GM12874 (cell line): ENCODE measurements around the gene CSN1S1.

Source experiments
- TF ChIP-seq, protein P1 (sequence below): IDR thresholded peaks from 2 replicates; pipeline ENCODE4 v1.5.1; 2011; ENCODE audit warnings: low read depth, mild to moderate bottlenecking, control low read depth, low read length, moderate library complexity; ENCODE audit not compliant: insufficient read depth

Gene CSN1S1

DNA sequence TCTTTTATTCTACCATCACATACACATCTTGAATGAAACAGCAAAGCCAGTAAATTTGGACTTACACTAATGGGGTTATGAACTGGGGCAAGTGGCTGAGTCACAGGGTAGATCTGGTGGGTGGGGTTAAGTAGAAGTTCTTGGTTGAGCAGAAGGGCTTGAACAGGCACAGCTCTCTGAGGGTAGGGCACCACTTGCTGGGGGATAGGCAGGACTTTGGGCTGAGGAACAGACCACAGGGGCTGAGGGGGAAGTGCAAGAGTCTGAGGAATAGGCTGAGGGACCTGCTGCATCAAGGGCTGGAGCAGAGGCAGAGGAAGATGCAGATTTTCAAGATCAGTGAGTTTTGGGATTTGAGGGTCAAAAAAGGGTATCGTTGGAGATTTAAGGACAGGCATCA, 26.3 kb downstream of the CSN1S1 start:
- TF ChIP-seq, protein P1, sequence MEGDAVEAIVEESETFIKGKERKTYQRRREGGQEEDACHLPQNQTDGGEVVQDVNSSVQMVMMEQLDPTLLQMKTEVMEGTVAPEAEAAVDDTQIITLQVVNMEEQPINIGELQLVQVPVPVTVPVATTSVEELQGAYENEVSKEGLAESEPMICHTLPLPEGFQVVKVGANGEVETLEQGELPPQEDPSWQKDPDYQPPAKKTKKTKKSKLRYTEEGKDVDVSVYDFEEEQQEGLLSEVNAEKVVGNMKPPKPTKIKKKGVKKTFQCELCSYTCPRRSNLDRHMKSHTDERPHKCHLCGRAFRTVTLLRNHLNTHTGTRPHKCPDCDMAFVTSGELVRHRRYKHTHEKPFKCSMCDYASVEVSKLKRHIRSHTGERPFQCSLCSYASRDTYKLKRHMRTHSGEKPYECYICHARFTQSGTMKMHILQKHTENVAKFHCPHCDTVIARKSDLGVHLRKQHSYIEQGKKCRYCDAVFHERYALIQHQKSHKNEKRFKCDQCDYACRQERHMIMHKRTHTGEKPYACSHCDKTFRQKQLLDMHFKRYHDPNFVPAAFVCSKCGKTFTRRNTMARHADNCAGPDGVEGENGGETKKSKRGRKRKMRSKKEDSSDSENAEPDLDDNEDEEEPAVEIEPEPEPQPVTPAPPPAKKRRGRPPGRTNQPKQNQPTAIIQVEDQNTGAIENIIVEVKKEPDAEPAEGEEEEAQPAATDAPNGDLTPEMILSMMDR: no peak

DNA sequence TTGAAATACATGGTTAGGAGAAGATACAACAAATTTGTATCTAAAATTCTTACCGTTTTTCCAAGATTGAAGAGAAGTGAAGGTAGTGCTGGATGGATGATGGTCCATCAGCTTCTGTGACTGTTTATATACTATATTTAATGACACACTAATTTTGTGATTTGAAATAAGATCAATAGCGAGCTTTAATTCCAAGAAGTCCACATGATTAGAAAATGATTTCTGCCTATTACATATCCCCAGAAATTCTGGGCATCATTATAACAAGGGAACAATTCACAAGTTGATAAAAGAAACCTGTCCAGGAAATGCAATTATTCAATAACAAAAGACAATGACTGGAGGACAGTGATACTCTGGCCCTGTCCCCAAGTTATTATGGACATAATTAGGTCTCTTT, 34.8 kb downstream of the CSN1S1 start, which contains the start of gene CSN2:
Gene CSN2 (minus strand): TSS at position 101 of the 400 bp plus-strand sequence. CDS start 4,733 bp downstream, outside the sequence.
- TF ChIP-seq, protein P1: no peak

DNA sequence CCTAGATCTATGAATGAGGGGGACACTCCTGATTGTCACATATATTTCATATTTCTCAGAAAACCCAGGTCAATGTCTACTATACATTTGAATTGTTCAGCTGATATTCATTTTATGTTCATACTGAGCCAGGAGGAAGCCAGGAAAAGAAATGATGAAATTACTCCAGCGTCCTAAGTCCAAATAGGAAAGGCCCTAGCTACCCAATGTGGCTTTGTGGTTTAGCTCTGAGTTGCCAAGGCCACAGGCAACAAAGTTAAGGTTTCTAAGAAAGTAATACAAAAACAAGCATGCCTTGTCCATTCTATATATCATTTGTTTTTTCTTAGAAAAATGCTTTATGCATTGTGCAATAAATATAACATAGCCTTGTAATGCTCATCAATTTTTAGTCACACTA, 39.2 kb downstream of the CSN1S1 start:
- TF ChIP-seq, protein P1: no peak

DNA sequence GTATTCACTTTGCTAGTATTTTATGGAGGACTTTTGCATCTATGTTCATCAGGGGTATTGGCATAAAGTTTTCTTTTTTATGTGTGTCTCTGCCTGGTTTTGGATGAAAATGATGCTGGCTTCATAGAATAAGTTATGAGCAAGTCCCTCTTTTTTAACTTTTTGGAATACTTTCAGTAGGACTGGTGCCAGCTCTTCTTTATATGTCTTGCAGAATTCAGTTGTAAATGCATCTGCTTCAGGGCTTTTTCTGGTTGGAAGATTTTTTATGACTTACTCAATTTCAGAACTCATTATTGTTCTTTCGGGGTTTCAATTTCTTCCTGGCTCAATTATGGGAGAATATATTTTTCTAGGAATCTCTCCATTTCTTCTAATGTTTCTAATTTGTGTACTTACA, 43.8 kb downstream of the CSN1S1 start:
- TF ChIP-seq, protein P1: no peak

DNA sequence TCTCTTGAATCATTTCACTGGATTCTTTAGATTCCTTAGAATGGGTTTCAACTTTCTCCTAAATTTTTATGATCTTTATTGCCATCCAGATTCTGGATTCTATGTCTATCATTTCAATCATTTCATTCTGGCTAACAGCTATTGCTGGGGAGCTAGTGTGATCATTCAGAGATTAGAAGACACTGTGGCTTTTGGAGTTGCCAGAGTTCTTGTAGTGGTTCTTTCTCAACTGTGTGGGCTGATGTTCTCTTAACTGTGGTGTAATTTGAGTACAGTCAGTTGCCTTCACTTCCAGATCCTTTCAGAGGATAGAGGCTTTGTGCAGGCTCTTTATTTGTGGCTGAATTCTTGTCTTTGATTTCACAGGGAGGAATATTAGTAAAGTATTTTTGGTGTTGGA, 46.7 kb downstream of the CSN1S1 start:
- TF ChIP-seq, protein P1: no peak

DNA sequence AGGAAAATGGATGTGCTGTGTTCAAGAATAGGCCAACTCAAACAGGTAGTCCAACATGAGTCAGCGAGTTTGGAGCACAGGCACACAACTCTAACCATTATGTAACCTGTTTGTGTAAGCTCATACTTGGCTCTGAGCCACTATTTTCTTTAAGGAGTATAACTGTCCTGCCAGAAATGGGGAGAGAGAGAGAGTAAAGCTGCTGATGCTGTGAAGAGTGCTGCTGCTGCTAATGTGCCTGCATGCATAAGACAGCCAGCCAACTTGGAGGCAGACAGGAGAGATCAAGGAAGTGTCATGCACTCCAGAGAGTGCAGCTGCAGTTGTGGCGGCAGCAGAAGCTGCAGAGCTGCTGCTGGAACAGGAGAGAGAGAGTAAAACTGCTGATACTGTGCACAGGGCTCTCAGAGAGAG, 53.2 kb downstream of the CSN1S1 start:
- TF ChIP-seq, protein P1: no peak

DNA sequence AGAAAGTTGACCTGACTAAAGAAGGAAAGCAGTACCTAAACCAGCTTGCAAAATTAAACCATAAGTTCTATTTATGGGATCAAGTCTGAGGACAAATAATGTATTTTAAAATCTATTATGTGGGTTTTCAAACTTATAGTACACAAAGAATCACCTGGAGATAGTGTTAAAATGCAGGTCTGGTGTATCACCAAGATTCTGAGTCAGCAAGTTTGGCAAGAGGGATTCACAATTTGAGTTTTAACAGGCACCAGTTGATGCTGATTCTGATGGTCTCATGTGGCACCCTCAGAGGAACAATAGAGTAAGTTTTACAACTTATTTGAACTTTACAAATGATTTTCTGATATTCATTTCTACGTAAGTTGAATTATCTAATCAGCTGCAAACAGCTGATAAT, 55.8 kb downstream of the CSN1S1 start:
- TF ChIP-seq, protein P1: no peak
